ENCODE results near the gene STH.

Gene STH

DNA sequence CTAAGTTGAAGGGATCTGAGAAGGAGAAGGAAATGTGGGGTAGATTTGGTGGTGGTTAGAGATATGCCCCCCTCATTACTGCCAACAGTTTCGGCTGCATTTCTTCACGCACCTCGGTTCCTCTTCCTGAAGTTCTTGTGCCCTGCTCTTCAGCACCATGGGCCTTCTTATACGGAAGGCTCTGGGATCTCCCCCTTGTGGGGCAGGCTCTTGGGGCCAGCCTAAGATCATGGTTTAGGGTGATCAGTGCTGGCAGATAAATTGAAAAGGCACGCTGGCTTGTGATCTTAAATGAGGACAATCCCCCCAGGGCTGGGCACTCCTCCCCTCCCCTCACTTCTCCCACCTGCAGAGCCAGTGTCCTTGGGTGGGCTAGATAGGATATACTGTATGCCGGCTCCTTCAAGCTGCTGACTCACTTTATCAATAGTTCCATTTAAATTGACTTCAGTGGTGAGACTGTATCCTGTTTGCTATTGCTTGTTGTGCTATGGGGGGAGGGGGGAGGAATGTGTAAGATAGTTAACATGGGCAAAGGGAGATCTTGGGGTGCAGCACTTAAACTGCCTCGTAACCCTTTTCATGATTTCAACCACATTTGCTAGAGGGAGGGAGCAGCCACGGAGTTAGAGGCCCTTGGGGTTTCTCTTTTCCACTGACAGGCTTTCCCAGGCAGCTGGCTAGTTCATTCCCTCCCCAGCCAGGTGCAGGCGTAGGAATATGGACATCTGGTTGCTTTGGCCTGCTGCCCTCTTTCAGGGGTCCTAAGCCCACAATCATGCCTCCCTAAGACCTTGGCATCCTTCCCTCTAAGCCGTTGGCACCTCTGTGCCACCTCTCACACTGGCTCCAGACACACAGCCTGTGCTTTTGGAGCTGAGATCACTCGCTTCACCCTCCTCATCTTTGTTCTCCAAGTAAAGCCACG lies 28.3 kb downstream of the STH start:
- Histone ChIP-seq H3K79me2 (ENCODE audit: insufficient read depth, low read length) (no peaks in the 10 kb centered on the region), H3K9me3 (ENCODE audit: insufficient read depth, low read length) (no peaks in the 10 kb centered on the region), H3K4me3 (ENCODE audit: insufficient read depth, low read length, poor library complexity, severe bottlenecking) (no peak overlapping the region), H4K20me1 (ENCODE audit: low read depth, low read length) (no peaks in the 10 kb centered on the region), H3F3A (ENCODE audit: insufficient read depth) (no peaks in the 10 kb centered on the region), H3K9me2 (replicated peaks; ENCODE audit: insufficient read depth, low read length) (no peaks in the 10 kb centered on the region), H3K27me3 (ENCODE audit: low read length) (no peaks in the 10 kb centered on the region), H3K27ac (ENCODE audit: low read depth, low read length) (no peak overlapping the region), H2AFZ (ENCODE audit: low read depth, low read length, severe bottlenecking) (no peak overlapping the region), H3K9ac (ENCODE audit: low read length) (no peak overlapping the region), H3K36me3 (ENCODE audit: low read length) (no peaks in the 10 kb centered on the region), H3K4me2 (ENCODE audit: low read depth, low read length, poor library complexity, severe bottlenecking) (no peak overlapping the region)
- TF ChIP-seq, protein P1, sequence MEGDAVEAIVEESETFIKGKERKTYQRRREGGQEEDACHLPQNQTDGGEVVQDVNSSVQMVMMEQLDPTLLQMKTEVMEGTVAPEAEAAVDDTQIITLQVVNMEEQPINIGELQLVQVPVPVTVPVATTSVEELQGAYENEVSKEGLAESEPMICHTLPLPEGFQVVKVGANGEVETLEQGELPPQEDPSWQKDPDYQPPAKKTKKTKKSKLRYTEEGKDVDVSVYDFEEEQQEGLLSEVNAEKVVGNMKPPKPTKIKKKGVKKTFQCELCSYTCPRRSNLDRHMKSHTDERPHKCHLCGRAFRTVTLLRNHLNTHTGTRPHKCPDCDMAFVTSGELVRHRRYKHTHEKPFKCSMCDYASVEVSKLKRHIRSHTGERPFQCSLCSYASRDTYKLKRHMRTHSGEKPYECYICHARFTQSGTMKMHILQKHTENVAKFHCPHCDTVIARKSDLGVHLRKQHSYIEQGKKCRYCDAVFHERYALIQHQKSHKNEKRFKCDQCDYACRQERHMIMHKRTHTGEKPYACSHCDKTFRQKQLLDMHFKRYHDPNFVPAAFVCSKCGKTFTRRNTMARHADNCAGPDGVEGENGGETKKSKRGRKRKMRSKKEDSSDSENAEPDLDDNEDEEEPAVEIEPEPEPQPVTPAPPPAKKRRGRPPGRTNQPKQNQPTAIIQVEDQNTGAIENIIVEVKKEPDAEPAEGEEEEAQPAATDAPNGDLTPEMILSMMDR (IDR thresholded peaks at IDR 0.05; ENCODE audit: insufficient read depth, low read length, poor library complexity, severe bottlenecking): no peak
- no peak for TF ChIP-seq EZH2phosphoT487 (conservative IDR thresholded peaks at IDR 0.05; ENCODE audit: low read length)

DNA sequence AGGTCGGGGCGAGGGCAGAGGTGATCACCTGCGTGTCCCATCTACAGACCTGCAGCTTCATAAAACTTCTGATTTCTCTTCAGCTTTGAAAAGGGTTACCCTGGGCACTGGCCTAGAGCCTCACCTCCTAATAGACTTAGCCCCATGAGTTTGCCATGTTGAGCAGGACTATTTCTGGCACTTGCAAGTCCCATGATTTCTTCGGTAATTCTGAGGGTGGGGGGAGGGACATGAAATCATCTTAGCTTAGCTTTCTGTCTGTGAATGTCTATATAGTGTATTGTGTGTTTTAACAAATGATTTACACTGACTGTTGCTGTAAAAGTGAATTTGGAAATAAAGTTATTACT lies 28.9 kb downstream of the STH start:
- Histone ChIP-seq H3K4me2 (ENCODE audit: low read depth, low read length, poor library complexity, severe bottlenecking) (no peak overlapping the region), H3K9me3 (ENCODE audit: insufficient read depth, low read length) (no peaks in the 10 kb centered on the region), H2AFZ (ENCODE audit: low read depth, low read length, severe bottlenecking) (no peak overlapping the region), H3K27ac (ENCODE audit: low read depth, low read length) (no peak overlapping the region), H3F3A (ENCODE audit: insufficient read depth) (no peaks in the 10 kb centered on the region), H3K36me3 (ENCODE audit: low read length) (no peaks in the 10 kb centered on the region), H3K79me2 (ENCODE audit: insufficient read depth, low read length) (no peaks in the 10 kb centered on the region), H3K27me3 (ENCODE audit: low read length) (no peaks in the 10 kb centered on the region), H3K9ac (ENCODE audit: low read length) (no peak overlapping the region), H3K4me3 (ENCODE audit: insufficient read depth, low read length, poor library complexity, severe bottlenecking) (no peak overlapping the region), H3K9me2 (replicated peaks; ENCODE audit: insufficient read depth, low read length) (no peaks in the 10 kb centered on the region), H4K20me1 (ENCODE audit: low read depth, low read length) (no peaks in the 10 kb centered on the region)
- TF ChIP-seq, protein P1 (IDR thresholded peaks at IDR 0.05; ENCODE audit: insufficient read depth, low read length, poor library complexity, severe bottlenecking): no peak
- TF ChIP-seq EZH2phosphoT487 (conservative IDR thresholded peaks at IDR 0.05; ENCODE audit: low read length): no peak

DNA sequence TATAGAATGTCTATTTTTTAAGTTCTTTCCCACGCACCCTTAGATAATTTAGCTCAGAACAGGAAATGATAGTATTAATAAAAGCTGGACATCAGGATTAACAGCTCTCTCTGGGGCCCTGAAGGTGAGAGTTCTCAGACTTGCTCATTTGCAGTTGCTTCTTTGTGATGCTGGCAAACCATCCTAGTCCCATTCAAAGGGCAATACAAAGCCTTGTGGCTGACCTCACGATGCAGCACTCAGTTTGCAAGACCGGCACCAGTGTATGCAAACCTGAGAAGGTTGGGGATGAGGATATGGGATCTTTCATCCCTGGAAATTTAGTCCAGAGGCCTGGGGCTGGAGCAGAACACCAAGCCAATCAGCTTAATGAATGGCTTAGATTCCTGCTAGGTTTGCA lies 29.3 kb downstream of the STH start:
- no peaks in the 10 kb centered on the region for H3K79me2 ChIP-seq (ENCODE audit: insufficient read depth, low read length)
- no peak overlapping the region for H3K9ac ChIP-seq (ENCODE audit: low read length)
- TF ChIP-seq EZH2phosphoT487 (conservative IDR thresholded peaks at IDR 0.05; ENCODE audit: low read length): no peak
- TF ChIP-seq, protein P1 (IDR thresholded peaks at IDR 0.05; ENCODE audit: insufficient read depth, low read length, poor library complexity, severe bottlenecking): no peak
- H3K4me3 ChIP-seq (ENCODE audit: insufficient read depth, low read length, poor library complexity, severe bottlenecking): no peak overlapping the region
- no peaks in the 10 kb centered on the region for H3F3A ChIP-seq (ENCODE audit: insufficient read depth)
- H3K9me3 ChIP-seq (ENCODE audit: insufficient read depth, low read length): no peaks in the 10 kb centered on the region
- H3K27ac ChIP-seq (ENCODE audit: low read depth, low read length): no peak overlapping the region
- H3K27me3 ChIP-seq (ENCODE audit: low read length): no peaks in the 10 kb centered on the region
- no peak overlapping the region for H3K4me2 ChIP-seq (ENCODE audit: low read depth, low read length, poor library complexity, severe bottlenecking)
- H3K36me3 ChIP-seq (ENCODE audit: low read length): no peaks in the 10 kb centered on the region
- no peaks in the 10 kb centered on the region for H4K20me1 ChIP-seq (ENCODE audit: low read depth, low read length)
- H2AFZ ChIP-seq (ENCODE audit: low read depth, low read length, severe bottlenecking): no peak overlapping the region
- no peaks in the 10 kb centered on the region for H3K9me2 ChIP-seq (replicated peaks; ENCODE audit: insufficient read depth, low read length)

Measured in SU-DHL-6 (cell line).